GM21825 (cell line): ENCODE measurements around the gene PLEKHM3.
A peak's percentile ranks its signal among the peaks of the same experiment; 100 is the strongest.
"Not testable (repeated sequence)": the region's sequence is repeated elsewhere in the genome, so short reads cannot be mapped to it uniquely, and the experiment has no call there.

Source experiments
- ATAC-seq: cut with Tn5 transposase; IDR thresholded peaks from one replicate; pipeline ENCODE4 v1.9.1; 2021; ENCODE audit warnings: mild to moderate bottlenecking, moderate library complexity; ENCODE audit not compliant: unreplicated experiment

Gene PLEKHM3

GRCh38 chr2:208037564-208038487, 12.5 kb upstream of the PLEKHM3 start:
- ATAC-seq: no peak

- no peak for ATAC-seq
Observed at GRCh38 chr2:208036357-208036756, 11.0 kb upstream of the PLEKHM3 start.

GRCh38 chr2:208034503-208035140, 9.3 kb upstream of the PLEKHM3 start:
- no peak for ATAC-seq

GRCh38 chr2:208033701-208034502, 8.6 kb upstream of the PLEKHM3 start:
- peak; percentile 92 for ATAC-seq

- ATAC-seq: no peak
Observed at GRCh38 chr2:208031608-208032019, 6.3 kb upstream of the PLEKHM3 start.

GRCh38 chr2:208025814-208026184, 472 bp upstream of the PLEKHM3 start:
- peak; percentile 19 for ATAC-seq

- ATAC-seq: no peak
Observed at GRCh38 chr2:208024091-208024490, 1.2 kb downstream of the PLEKHM3 start.

GRCh38 chr2:208020253-208020652, 5.1 kb downstream of the PLEKHM3 start:
- no peak for ATAC-seq

- ATAC-seq: not testable (repeated sequence)
Observed at GRCh38 chr2:208018124-208018712, 7.1 kb downstream of the PLEKHM3 start.

- ATAC-seq: no peak
Observed at GRCh38 chr2:208017721-208018120, 7.6 kb downstream of the PLEKHM3 start.

GRCh38 chr2:208015475-208015874, 9.9 kb downstream of the PLEKHM3 start:
- ATAC-seq: no peak

GRCh38 chr2:208013285-208014178, 11.8 kb downstream of the PLEKHM3 start:
- ATAC-seq: no peak

- no peak for ATAC-seq
Observed at GRCh38 chr2:208012449-208012848, 12.9 kb downstream of the PLEKHM3 start.

GRCh38 chr2:208010506-208010905, 14.8 kb downstream of the PLEKHM3 start:
- no peak for ATAC-seq

- no peak for ATAC-seq
Observed at GRCh38 chr2:208006833-208007232, 18.5 kb downstream of the PLEKHM3 start.

- ATAC-seq: no peak
Observed at GRCh38 chr2:208006337-208006736, 19.0 kb downstream of the PLEKHM3 start.

GRCh38 chr2:208001924-208002323, 23.4 kb downstream of the PLEKHM3 start:
- no peak for ATAC-seq

- no peak for ATAC-seq
Observed at GRCh38 chr2:208000701-208001395, 24.5 kb downstream of the PLEKHM3 start.

- no peak for ATAC-seq
Observed at GRCh38 chr2:207996848-207997247, 28.5 kb downstream of the PLEKHM3 start.
